Hematopoietic multipotent progenitor cell (in vitro differentiated cells): ENCODE results near the gene COL23A1. TPM values are rescaled to one million over a fixed set of nuclear protein-coding genes. Genes with fewer than 3 reads are reported as not detected.

Experiments
- DNase-seq, 3 donors: peaks; one replicate each; pipeline ENCODE4 v3.0.0-alpha.2; 2011 to 2015; ENCODE audit warnings: low read depth in 2 of 3, low spot score in 2 of 3
- total RNA-seq: library from RNA; depleted of rRNA; stranded (reverse); fragments of >200 nt; gene quantifications from one replicate; pipeline ENCODE4 v1.2.3, GENCODE V29; 2012

COL23A1 gene
- total RNA-seq, 1 donor = 0.27 TPM

GRCh38 chr5:178335302-178336030 lies 254.7 kb downstream of the COL23A1 start:
- DNase-seq = no peak

GRCh38 chr5:178334861-178335260 lies 255.3 kb downstream of the COL23A1 start:
- DNase-seq = no peak

- DNase-seq = no peak
Observed at GRCh38 chr5:178333821-178334481, 256.2 kb downstream of the COL23A1 start.

DNA sequence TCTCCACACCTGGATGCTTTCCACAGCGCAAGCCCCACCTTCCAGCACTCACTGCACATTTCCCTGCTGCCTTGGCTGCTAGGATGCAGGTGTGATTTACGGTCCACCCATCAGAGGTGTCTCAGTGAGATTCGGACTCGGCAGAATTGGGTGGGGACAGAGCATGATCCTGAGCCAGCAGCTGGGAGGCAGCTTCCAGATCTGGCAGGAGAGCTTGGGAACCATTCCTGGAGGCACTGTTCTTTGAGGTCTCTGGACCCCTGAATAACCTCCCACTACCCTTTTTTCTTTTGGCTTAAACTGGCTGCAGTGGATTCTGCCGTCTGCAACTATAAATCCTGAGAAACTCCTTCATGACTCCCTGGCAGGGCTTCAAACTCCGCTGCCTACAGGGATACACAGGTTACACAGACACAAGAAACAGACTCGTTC lies 258.0 kb downstream of the COL23A1 start:
- DNase-seq = no peak

DNA sequence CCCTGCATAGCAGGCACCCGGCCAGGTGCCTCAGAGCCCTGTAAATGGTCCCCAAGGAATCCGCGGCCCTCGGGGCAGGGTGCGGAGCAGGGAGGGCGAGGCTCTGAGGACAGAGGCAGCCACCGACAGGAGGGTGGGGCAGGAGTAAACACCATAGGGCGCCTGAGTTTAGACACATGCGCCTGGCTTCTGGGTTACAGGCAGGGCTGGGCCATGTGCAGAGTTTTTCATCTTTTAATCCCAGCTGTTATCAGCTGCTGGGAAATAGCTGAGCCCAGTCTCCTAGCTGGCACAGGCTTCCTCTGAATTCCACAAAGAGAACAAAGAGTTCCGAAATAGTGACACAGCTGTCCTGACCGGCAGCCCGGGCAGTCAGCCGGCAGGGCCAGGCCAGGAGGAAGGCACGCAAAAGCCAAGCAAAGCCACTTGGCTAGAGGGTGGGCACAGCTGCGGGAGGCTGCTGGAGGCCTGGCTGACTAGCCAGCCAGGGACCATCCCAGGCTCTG lies 258.6 kb downstream of the COL23A1 start:
- no peak for DNase-seq

GRCh38 chr5:178330791-178331404 lies 259.3 kb downstream of the COL23A1 start:
- DNase-seq = no peak

DNA sequence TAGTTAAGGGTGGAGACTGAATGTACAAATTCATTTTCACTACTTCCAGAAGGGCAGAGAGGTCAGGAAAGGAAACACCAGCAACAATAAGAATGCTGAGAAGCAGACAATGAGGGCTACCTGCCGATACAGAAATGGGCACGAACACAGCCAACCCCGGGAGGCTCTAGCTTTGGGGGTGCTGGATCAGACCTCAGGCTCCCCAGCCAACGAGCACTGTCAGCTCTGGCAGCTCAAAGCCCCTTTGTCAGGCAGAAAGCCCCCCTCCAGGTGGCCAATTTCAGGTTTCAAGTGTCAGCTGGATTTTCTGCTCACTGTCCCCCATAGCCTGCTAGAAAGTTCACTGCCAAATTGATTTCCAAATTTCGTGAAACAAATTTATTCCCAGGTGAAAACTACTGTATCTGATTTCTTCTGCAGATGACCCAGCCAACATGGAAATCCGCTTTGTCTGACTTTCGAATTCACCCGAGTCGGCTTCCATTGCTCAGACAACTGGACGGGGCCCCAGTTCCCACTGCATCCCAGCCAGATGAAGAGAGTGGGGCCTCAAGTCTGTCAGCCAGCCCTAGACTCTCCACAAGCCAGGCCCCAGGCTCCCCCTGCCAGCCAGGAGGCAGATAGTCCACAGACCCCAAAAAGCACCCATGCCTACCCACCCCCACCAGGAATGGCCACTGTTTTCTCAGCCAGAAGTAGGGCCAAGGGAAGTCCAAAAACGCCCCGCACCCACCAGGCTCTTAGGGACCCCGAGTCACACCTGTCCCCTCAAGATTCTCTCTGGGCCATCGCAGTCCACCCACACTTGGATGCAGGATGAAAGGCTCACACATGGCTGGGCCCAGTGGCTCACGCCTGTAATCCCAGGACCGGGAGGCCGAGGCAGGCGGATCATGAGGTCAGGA lies 261.1 kb downstream of the COL23A1 start:
- no peak for DNase-seq

- no peak for DNase-seq
Observed at GRCh38 chr5:178327931-178328711, 262.1 kb downstream of the COL23A1 start.

DNA sequence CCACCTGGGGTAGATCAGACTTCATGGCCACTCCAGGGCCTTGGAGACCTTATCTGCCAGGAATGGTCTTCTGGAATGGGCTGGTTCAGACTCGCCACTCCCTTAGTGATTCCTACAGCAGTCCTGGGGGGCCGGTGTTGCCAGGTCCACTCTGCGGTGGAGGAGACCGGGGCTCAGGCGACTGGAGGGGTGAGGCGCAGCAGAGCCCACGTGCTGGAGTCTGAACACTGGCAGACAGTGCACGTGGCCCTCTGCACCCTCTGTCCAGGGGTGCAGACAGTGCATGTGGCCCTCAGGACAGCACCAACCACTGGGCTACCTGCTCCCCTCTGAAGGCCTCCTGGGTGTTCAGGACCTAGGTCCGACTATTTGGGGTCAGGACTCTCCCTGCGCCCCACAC lies 262.7 kb downstream of the COL23A1 start:
- DNase-seq = no peak

DNA sequence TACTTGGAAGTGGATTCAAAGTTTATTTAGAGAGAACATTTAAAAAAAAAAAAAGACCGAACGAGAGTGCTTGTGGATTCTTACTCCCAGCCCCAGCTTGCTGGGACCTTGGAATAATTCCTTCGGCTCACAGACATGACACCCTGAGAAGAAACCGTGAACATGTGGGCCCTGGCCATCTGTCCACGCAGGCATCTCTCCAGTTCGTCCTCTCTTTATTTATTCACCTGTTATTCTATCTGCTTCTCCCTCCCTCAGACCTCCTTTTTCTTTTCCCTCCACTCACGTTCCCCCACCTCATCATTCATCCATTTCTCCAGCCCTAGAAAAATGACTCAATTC lies 263.8 kb downstream of the COL23A1 start:
- no peak for DNase-seq

DNA sequence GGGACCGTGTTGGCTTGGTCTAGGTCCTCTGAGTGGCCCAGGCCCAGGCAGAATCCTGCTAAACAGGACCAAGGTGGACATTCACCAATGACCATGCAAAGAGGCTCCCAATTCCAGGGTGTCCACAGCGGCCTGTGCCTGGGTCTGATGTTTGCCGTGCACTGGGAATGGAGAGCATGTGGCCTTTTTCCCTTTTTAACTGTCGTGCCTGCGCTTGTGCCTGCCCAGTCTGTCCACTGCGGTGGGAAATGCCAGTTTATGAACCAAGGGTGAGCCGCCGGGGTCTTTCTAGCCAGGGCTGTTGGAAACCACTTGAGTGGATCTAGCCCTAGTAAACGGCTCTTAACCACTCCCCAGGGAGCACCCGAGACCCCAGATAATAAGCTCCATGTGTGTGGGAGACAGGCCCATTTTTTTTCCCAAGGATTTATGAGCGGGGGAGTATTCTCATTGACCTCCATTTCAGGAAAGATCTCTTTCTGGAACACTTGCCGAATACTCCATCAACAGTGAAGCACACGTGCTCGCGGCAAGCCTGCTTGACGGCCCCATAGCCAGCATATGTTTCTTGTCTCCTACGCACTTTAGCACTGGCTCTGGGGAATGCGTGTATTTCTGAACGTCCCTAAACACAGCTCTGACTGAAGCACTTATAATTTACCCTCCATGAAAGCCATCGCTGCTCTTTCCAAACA lies 264.4 kb downstream of the COL23A1 start:
- DNase-seq = no peak

DNA sequence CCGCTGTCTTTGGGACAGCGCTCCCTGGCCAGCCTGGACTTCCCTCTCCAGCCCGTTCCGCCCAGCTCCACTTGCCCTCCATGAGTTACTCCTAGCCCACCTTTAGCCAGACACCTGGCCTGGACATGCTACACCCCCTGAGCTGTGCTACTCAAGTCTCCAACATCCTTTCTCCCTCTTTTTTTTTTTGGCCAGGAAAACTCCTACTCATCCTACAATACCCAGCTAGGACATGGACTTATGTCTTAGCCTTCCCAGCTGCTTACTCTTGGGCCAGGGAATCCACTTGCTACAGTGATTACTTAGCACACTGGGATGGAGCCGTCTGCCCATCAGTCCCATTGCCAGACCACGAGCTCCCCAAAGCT lies 264.9 kb downstream of the COL23A1 start:
- no peak for DNase-seq

DNA sequence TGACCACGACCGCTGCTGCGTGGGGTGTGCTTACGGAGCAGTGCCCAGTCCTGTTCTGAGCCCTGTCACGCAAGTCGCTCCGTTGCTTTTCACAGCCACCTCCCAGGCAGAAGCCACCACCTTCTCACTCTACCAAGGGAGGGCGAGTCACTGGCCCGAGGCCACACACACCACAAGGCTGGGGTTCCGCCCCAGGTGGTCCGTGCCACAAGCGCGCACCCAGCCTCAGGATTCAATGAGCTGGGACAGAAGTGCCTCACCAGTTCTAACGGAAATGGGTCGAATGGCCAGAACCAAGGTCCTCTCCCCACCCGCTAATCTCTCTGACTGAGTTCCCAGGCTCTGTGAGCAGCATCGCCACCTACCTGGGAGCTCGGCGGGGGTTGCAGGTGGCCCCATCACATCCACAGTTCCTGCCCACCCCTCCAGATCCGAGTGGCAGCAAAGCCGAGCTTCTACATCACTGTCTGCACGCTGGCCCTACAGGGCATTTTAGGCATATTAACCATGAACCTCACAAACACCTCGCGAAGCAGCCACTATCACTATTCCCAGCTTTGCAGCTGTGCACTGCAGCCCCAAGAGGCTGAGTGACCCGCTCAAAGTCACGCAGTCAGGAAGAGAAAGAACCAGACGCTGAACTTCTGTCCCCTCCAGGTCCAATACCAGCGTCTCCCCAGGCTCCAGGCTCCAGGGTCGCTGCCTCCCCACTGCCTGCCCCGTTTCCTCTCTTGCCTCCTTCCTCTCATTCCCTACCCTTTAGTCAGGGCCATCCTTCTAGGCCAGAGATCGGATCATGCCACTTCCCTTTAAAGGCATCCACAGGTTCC lies 265.5 kb downstream of the COL23A1 start:
- no peak for DNase-seq

- DNase-seq = no peak
Observed at GRCh38 chr5:178323961-178324360, 266.2 kb downstream of the COL23A1 start.

DNA sequence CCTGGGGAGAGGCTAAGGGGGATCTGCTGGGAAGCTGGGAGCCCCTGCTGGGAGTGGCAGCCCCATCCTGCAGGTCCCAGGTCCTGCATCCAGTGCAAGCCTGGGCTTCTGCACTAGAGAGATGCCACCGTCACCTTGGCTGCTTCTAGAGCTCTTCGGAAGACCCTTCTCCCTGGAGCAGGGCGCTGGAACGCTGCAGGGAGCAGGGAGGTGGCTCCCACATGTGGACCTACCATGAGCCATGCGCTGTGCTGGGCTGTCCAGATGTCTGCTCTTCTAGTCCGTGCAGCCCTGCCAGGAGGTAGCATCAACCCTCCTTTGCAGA lies 266.7 kb downstream of the COL23A1 start:
- DNase-seq = no peak

DNA sequence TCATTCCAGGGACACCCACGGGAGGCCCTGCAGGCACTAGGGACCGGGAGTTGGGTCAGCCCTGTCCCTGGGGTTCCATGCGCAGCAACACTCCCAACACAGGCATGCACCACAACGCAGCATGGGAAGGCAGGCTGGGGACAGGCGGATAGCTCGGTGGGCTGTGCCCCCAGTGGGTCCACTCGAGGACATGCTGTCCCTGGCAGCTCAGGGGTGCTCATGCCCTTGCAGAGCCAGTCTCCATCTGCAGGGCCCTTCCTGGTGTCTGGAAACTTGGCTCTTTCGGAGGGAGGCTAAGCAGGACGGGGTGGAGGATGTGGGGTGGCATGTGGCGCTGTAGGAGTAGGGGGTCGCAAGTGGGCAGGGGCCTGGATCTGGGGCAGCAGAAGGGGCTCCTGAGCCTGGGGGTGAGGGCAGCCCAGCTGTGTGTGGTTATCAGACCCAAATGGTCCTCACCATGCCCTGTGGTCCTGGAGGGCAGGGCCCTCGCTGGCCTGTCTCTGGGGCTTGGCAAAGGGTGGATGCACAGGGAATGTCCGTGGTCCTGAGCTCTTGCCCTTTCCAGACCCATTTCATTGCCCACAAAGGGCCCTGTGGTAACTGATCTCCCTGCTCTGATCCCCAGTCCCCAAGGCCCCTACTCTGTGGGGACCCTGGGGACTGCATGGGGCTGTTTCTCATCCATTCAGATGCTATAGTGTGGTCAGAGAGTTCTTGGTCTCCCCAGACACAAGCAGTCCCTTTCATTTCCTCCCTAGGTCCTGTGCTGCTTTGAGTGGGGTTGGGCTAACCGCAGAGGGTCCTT lies 267.3 kb downstream of the COL23A1 start:
- DNase-seq = no peak

DNA sequence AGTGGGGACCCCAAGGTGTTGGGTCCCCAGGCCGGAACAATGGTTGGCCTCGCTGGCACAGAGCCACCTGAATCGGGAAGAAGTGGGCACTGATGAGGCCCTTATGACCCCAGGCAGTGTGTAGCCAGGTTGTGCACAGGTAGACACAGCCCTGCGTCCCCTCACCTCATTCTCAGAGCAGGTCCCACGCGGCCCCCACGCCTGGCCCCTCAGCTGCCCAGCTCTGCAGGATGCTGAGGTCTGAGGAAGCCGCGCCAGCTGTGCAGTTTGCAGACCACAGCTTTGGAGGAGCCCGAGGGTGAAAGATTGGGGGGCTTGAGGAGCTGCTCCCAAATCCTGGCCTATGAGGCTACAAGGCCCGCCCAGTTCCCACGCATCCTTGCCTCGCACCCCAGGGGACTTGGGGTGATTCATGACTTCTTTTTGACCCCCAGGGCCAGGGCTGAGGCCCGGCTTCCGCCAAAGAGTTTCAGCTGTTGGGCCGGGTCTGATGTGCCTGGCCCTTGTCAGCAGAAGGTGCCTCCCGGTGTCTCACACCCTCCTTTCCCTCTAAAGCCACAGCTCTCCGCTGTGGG lies 269.8 kb downstream of the COL23A1 start:
- no peak for DNase-seq
